Hippocampal formation (tissue), 2 donors: ENCODE results near the gene ACOT9.
"Not testable (repeated sequence)": the region's sequence is repeated elsewhere in the genome, so short reads cannot be mapped to it uniquely, and the experiment has no call there.

Source experiments
- DNase-seq, 2 donors: peaks; one replicate each; lab custom pipeline; 2025; lab: John Stamatoyannopoulos, UW

Gene ACOT9, protein sequence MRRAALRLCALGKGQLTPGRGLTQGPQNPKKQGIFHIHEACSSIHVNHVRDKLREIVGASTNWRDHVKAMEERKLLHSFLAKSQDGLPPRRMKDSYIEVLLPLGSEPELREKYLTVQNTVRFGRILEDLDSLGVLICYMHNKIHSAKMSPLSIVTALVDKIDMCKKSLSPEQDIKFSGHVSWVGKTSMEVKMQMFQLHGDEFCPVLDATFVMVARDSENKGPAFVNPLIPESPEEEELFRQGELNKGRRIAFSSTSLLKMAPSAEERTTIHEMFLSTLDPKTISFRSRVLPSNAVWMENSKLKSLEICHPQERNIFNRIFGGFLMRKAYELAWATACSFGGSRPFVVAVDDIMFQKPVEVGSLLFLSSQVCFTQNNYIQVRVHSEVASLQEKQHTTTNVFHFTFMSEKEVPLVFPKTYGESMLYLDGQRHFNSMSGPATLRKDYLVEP

DNA sequence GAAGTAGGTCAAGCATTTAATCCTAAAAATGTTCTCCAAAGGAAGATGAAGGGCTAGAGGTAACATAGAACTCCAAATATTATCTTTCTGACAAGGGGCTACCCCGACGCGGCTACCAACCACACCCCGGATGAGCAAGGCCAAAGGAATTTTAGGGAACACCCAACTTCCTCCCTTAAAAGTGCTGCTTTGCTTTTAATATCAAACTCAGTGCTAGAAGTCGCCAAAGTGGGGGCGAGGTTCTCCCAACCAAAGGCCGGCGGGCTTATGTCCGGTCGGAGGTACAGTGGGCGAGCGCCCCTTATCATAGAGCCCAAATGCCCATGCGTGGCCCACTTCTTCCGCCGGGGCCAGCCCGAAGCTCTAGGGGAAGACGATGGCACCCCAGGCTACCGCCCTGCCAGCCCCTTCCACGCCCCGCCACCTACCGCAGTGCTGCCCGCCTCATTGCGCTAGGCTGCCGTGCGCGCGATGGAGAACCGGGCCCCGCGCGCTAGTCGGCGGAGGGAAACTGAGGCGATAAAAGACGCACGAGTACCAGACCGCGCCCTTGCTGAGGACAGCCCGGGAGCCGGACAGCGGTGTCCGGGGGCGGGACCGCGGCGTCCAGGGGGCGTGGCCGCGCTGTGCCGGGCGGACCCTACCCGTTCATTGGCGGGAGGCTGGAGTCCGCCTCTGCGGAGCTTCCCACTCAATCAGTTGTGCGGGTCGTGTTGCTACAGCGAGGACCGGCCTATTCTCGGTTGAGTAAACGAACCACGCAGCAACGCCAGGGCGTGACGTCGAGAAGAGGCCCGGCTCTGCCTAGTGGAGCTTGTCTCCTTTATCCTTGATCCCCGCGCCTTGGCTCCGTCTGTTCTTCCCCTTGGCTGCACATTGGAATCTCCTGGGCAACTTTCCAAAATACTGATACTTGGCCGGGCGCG is at the start of gene ACOT9:
ACOT9 (minus strand) TSS at position 580 of the 926 bp plus-strand sequence; CDS start at position 448, 132 bp downstream.
- peak; percentile 17 to 61 for DNase-seq

DNA sequence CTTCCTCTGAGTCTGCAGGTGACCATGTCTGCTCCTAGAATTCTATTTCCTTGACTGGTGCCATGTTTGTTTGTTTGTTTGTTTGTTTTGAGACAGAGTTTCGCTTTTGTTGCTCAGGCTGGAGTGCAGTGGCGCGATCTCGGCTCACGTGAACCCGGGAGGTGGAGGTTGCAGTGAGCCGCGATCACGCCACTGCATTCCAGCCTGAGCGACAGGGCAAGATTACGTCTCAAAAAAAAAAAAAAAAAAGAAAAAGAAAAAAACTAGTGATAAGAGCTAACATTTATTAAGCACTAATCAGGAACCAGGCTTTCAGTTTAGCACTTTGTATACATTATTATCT is 47.0 kb upstream of the ACOT9 start:
- no peak for DNase-seq

GRCh38 chrX:23789386-23790154 is 46.5 kb upstream of the ACOT9 start:
- DNase-seq: no peak

- DNase-seq: no peak
Observed at GRCh38 chrX:23788946-23789345, 45.9 kb upstream of the ACOT9 start.

- DNase-seq: no peak
Observed at GRCh38 chrX:23788521-23788920, 45.4 kb upstream of the ACOT9 start.

DNA sequence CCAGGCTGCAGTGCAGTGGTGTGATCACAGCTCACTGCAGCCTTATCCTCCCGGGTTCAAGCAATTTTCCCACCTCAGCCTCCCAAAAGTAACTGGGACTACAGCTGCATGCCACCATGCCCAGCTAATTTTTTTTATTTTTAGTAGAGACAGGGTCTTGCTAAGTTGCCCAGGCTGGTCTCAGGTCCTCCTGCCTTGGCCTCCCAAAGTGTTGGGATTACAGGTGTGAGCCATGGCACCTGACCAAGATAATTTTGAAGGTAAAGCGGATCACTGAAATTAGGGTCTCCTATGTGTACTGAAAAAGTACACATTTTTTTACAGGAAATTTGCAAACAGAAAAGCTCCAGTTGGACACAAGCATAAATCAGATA is 44.7 kb upstream of the ACOT9 start:
- no peak for DNase-seq

DNA sequence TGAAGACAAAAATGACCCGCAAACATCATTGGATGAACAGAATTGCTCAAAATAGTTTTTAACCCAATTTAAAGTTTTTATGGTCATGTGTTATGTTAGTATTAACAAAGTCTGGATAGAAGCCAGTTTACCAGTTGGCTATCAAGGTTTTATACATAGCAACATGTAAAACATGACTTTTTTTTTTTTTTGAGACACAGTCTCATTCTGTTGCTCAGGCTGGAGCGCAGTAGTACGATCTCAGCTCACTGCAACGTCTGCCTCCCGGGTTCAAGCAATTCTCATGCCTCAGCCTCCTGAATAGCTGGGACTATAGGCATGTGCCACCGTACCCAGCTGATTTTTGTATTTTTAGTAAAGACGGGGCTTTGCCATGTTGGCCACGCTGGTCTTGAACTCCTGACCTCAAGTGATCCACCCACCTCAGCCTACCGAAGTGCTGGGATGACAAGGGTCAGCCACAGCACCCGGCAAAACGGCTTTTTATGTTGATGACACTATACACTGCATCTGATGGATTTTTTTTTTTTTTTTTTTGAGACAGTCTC is 43.3 kb upstream of the ACOT9 start:
- DNase-seq: no peak

- no peak for DNase-seq
Observed at GRCh38 chrX:23785580-23785979, 42.5 kb upstream of the ACOT9 start.

DNA sequence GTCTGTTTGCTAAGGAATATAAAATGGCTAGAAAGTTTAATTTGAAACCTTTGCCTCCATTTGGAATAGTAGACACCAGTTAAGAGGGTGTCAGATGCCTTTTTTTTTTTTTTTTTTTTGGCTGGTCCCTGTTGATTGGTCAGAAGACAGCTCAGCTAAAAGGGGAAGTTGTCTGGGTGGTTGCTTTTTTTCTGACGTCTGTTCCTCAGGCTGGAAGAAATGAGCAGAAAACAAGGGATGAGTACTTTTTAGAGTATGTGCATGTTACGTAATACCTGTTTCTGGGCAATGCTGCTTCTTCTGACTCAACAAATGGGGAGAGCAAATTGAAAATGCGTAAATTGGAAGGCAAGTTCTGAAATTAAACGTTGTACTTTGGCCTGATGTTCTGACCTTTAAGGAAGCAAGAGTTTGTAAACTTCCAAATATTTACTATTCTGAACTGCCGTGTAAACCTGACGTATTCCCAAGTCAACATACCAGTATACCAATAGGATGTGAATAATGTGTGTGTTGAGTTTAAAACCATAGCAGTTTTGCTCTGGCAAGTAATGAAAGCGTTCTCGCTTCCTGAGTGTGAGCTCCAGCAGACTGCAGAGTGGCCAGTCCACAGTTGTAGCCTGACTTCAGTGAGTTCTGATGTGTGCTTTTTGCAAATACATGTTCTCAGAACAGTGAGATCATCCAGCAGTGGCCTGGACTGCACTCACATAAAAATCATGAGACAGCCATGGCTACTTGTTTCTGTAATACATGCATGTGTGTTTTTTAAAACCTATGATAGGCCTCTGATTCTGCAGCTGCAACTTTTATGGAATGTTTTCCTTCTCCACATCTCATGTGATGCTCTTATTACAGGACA is 41.6 kb upstream of the ACOT9 start:
- DNase-seq: no peak

DNA sequence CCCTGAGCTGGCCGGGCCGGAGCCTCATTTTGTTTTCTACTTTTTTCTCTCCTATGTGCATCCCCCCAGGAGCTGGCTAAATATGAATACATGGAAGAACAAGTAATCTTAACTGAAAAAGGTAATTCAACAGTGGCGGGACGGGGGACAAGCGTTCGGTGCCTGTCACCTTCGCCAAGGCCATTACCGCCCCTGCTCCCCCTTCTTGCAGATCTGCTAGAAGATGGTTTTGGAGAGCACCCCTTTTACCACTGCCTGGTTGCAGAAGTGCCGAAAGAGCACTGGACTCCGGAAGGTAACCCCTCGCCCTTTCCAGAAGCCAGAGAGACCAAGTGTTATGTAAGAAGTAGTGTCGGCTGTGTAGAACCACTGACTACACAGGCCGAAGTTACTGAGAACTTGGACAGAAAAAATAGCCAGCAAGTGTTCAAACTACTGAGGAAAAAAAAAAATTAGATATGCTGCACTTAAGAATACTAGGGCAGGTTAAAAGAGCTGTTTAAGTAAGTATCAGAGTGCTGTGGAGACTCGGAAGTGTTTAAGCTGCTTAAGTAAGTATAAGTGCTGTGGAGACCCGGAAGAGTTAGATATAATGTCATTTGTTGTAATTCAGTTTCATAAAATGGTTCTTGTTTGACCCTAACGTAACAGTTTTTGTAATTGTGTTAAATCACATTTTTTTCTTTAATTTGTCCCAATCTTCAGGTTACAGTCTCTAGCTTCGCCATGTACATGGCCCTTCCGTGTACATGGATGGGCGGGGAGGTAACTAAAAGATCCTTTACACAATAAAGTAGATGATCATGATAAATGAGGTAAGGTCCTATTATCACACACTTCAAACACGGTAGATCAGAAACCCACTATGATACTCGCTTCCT is 40.8 kb upstream of the ACOT9 start:
- DNase-seq: no peak

DNA sequence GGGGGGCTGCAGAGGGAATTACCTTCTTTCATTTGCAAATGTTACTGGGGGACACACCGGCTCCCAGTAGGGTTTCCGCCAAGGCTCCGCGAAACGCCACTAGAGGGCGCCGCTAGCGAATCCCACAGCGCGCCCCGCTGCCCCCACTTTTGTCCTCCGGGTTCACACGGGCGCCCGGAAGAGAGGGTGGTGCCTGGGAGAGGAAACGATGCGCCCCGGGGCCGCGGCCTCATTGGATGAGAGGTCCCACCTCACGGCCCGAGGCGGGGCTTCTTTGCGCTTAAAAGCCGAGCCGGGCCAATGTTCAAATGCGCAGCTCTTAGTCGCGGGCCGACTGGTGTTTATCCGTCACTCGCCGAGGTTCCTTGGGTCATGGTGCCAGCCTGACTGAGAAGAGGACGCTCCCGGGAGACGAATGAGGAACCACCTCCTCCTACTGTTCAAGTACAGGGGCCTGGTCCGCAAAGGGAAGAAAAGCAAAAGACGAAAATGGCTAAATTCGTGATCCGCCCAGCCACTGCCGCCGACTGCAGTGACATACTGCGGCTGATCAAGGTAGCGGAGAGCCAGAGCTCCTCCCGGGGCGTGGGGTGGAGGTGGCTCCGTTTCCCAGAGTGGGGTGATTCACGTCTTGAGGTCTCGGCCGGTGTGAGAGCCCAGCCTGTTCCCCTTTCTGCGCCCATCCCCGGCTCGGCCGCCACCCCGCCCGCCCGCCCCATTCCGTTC is 40.0 kb upstream of the ACOT9 start, which contains the start of gene SAT1:
SAT1 (plus strand) TSS at position 311 of the 726 bp plus-strand sequence; CDS start at position 490, 179 bp downstream.
- peak; percentile 89 to 93 for DNase-seq

- no peak for DNase-seq
Observed at GRCh38 chrX:23782455-23782854, 39.4 kb upstream of the ACOT9 start.

- DNase-seq: no peak
Observed at GRCh38 chrX:23779025-23779424, 35.9 kb upstream of the ACOT9 start.

GRCh38 chrX:23776363-23776762 is 33.3 kb upstream of the ACOT9 start:
- DNase-seq: no peak

DNA sequence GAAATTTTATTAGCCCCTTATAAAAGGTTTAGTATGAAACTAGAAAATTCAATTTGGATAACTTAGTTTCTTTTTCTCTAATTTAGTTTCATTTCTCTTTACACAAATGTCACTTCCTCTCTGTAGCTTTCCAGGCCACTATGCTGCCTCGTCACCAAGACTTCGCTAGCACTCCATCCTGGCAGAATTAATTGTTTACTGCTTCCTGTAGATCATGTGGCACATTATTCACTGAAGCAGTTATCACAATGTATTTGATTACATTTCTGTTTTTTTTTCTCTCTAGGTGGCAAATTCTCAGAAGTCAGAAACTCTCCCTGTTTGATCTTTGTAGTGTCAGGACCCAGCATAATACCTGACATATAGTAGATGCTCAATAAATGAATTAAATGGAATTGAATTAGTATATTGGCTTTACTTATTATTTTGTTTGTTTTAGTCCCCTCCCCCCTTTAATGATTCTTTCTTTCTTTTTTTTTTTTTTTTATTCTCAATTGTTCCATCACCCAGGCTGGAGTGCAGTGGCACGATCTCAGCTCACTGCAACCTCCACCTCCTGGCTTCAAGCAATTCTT is 30.6 kb upstream of the ACOT9 start:
- no peak for DNase-seq

DNA sequence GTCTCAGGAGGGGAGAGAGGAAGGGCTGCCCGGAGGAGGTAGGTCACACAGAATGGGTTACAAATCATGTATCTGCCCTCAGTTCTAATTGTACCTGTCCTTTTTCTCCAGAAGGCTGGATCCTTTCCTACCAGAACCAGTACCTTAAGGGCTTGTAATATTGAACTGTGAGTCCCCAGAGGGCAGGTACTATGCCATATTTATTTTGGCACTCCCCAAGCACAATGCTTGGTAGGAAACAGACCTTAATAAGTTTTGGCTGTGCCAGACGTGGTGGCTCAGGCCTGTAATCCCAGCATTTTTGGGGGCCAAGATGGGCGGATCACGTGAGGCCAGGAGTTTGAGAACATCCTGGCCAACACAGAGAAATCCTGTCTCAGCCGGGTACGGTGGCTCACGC is 28.0 kb upstream of the ACOT9 start:
- not testable (repeated sequence) for DNase-seq

- DNase-seq: no peak
Observed at GRCh38 chrX:23770142-23770541, 27.1 kb upstream of the ACOT9 start.

- DNase-seq: no peak
Observed at GRCh38 chrX:23766650-23767551, 23.8 kb upstream of the ACOT9 start.
